ENCODE data around the gene R3HDM4. TPM values are rescaled to one million over a fixed set of nuclear protein-coding genes. Genes with fewer than 3 reads are reported as not detected.

Gene R3HDM4
- total and polyA plus RNA-seq, 9 of the 15 experiments (the other 6 are each of a cell fraction or from before 2014, with no cell fraction given), result 3.2 to 154 (median 59.0) TPM

DNA sequence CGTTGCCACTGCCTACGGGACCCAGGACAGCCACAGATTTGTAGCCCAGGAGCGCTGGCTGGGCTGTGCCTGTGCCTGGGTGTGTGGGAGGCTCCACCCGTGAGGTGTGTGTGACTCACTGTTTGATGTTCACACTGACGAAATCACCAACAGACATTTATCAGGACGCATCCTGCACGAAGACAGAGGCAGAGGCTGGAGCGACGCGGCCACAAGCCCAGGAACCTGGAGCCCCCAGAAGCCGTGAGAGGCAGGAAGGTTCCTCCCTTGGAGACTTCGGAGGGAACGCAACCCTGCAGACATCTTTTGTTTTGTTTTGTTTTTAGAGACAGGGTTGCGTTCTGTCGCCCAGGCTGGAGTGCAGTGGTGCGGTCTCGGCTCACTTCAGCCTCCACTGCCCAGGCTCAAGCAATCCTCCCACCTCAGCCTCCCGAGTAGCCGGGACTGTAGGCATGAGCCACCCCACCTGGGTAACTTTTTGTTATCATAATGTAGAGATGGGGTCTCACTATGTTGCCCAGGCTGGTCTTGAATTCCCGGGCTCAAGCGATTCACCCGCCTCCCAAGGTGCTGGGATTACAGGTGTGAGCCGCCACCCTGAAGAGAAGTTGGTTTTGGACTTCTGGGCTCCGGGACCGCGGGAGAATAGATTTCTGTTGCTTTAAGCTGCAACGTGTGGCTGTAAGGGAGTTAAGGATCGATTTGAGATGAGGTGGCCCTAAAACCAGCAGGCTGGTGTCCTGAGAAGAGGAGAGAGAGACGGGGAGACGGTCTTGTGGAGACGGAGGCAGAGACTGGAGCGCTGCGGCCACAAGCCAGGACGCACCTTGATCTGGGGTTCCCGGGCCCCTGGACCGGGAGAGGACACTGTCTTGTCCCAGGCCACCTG, 46.2 kb upstream of the R3HDM4 start:
- 51% methylated on average over 36 of the region's 36 CpGs for WGBS (ENCODE audit: insufficient coverage, low coverage, missing lambda C conversion rate)
- ChIA-PET CTCF (ENCODE audit: low intra/inter-chr PET ratio) (no interaction called here), POLR2A (interaction anchor here (0.6 to 1.1 kb wide), 4 partner anchors 18 to 28 kb away, joined by 3 read pairs; partner anchors contain the start of gene WDR18)
- H3K9me3 ChIP-seq (replicated peaks; ENCODE audit: control insufficient read depth, insufficient read depth, low read depth, low read length), result 0 out of 2 replicates have a peak, but pooled peaks cover under 1% of the 10 kb centered on the region
- H3K4me2 ChIP-seq (ENCODE audit: insufficient read depth, low read length), result peak overlapping the region; percentile 34
- in situ Hi-C loops (cut with MboI) (no loop called here), intact Hi-C loops (cut with micrococcal nuclease) (no loop called here)
- DNase-seq (ENCODE audit: extremely low read depth in 1 of 4, low spot score in 3 of 4), result peak; percentile 58 to 90 (median 72)
- no peaks in the 10 kb centered on the region for H3K27me3 ChIP-seq (ENCODE audit: control insufficient read depth in 2 of 2, insufficient read depth in 2 of 2, low read length in 2 of 2)
- peak overlapping the region in 1 of 2 experiments; percentile 86; a peak in 3 of 4 replicates for H3K9ac ChIP-seq (ENCODE audit: insufficient read depth in 1 of 2, low read depth in 2 of 2, low read length in 2 of 2)
- H2AFZ ChIP-seq (ENCODE audit: low read depth, low read length), result no peak overlapping the region
- H3K36me3 ChIP-seq (ENCODE audit: control insufficient read depth, insufficient read depth, low read length), result peaks cover 53% of the 10 kb centered on the region; the same call in 2 of the 3 replicates
- no peaks in the 10 kb centered on the region for H3K9me1 ChIP-seq (ENCODE audit: control insufficient read depth, insufficient read depth, low read length)
- no TSS peak for BruUV-seq (replicated peaks)
- peaks cover 73% of the 10 kb centered on the region for H3K79me2 ChIP-seq (ENCODE audit: control insufficient read depth, insufficient read depth, low read length)
- peak; percentile 53 for ATAC-seq
- peaks cover 62 to 96% of the 10 kb centered on the region in 2 experiments for H3K4me1 ChIP-seq (replicated peaks in 1 of 2; ENCODE audit: control insufficient read depth in 2 of 2, insufficient read depth in 2 of 2, low read length in 2 of 2)
- FAIRE-seq, result peak; percentile 98
- H3K27ac ChIP-seq (ENCODE audit: extremely low read depth, low read depth, low read length), result peak overlapping the region; percentile 50; the same call in 2 of the 3 replicates
- no peaks in the 10 kb centered on the region for H4K20me1 ChIP-seq (replicated peaks; ENCODE audit: control insufficient read depth, insufficient read depth, low read length)
- no peak overlapping the region for H3K4me3 ChIP-seq
- no peak for TF ChIP-seq NR0B1 (IDR thresholded peaks at IDR 0.05; ENCODE audit: partially characterized antibody)
- TF ChIP-seq, protein P1, sequence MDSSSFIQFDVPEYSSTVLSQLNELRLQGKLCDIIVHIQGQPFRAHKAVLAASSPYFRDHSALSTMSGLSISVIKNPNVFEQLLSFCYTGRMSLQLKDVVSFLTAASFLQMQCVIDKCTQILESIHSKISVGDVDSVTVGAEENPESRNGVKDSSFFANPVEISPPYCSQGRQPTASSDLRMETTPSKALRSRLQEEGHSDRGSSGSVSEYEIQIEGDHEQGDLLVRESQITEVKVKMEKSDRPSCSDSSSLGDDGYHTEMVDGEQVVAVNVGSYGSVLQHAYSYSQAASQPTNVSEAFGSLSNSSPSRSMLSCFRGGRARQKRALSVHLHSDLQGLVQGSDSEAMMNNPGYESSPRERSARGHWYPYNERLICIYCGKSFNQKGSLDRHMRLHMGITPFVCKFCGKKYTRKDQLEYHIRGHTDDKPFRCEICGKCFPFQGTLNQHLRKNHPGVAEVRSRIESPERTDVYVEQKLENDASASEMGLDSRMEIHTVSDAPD (CRISPR knock-in tag; IDR thresholded peaks at IDR 0.05), result no peak
- peak; percentile 77; the same call in 1 of the 2 replicates for TF ChIP-seq ZEB2 (IDR thresholded peaks at IDR 0.05)
- TF ChIP-seq ZZZ3 (IDR thresholded peaks at IDR 0.05), result no peak
- TF ChIP-seq, protein P2, sequence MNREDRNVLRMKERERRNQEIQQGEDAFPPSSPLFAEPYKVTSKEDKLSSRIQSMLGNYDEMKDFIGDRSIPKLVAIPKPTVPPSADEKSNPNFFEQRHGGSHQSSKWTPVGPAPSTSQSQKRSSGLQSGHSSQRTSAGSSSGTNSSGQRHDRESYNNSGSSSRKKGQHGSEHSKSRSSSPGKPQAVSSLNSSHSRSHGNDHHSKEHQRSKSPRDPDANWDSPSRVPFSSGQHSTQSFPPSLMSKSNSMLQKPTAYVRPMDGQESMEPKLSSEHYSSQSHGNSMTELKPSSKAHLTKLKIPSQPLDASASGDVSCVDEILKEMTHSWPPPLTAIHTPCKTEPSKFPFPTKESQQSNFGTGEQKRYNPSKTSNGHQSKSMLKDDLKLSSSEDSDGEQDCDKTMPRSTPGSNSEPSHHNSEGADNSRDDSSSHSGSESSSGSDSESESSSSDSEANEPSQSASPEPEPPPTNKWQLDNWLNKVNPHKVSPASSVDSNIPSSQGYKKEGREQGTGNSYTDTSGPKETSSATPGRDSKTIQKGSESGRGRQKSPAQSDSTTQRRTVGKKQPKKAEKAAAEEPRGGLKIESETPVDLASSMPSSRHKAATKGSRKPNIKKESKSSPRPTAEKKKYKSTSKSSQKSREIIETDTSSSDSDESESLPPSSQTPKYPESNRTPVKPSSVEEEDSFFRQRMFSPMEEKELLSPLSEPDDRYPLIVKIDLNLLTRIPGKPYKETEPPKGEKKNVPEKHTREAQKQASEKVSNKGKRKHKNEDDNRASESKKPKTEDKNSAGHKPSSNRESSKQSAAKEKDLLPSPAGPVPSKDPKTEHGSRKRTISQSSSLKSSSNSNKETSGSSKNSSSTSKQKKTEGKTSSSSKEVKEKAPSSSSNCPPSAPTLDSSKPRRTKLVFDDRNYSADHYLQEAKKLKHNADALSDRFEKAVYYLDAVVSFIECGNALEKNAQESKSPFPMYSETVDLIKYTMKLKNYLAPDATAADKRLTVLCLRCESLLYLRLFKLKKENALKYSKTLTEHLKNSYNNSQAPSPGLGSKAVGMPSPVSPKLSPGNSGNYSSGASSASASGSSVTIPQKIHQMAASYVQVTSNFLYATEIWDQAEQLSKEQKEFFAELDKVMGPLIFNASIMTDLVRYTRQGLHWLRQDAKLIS (CRISPR knock-in tag; IDR thresholded peaks at IDR 0.05), result no peak
- TF ChIP-seq ZNF512 (tag; IDR thresholded peaks at IDR 0.05), result no peak
- TF ChIP-seq TCF7 (IDR thresholded peaks at IDR 0.05; ENCODE audit: borderline replicate concordance), result peak; percentile 86
- no peak for TF ChIP-seq DDX20 (tag; IDR thresholded peaks at IDR 0.05; ENCODE audit: low read depth)
- no peak for TF ChIP-seq GATA2 (CRISPR knock-in tag; IDR thresholded peaks at IDR 0.05)
- peak; percentile 88 for TF ChIP-seq ATF7 (IDR thresholded peaks at IDR 0.05)
- no peak for TF ChIP-seq ZFP1 (CRISPR knock-in tag; IDR thresholded peaks at IDR 0.05)
- TF ChIP-seq HMG20A (CRISPR knock-in tag; conservative IDR thresholded peaks at IDR 0.05), result no peak
- no peak for TF ChIP-seq WHSC1 (IDR thresholded peaks at IDR 0.05; ENCODE audit: low read length)

All from K562 (cell line).